CD4-positive, alpha-beta T cell treated with Interleukin-15 for 1 hour (primary cell): ENCODE results near the gene CREBL2.
"Not testable (repeated sequence)": the region's sequence is repeated elsewhere in the genome, so short reads cannot be mapped to it uniquely, and the experiment has no call there.

ENCODE experiments used
- DNase-seq: peaks from one replicate; pipeline ENCODE4 v3.0.0-alpha.2; 2020

Gene CREBL2

DNA sequence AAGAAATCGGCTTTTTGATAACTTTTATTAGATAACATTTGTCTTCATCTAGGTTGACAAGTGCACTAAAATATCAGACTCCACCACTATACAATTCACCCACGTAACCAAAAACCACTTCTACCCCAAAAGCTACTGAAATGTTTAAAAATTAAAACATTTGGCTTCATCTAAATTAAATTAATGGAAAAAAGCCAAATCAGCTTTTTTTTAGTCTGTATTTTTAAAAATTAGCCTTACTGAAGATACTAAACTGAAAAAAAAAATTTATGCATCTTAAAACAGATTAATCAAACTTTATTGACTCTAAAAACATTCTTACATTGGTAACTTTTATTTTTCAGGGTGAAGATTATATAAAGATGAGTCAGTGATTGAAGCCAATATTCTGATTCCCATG, 30.0 kb downstream of the CREBL2 start:
- no peak for DNase-seq

DNA sequence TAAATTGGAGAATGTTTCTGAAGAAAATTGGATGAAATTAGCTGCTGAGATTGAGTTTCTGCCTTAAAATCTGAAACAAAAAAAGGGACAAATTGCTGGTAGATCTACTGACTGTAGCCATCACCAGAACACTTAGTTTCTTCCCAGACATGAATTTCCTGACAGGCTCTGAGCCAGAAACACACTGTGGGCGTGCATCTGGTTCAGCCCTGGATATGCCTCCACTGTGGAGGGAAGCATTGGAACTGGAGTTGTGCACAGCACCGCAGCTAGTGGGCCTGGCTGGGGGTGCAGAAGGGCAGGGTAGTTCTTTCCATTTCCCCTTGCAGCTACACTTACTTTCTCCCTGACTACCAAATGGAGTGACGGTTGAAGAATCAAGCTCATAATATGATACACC, 31.2 kb downstream of the CREBL2 start:
- no peak for DNase-seq

GRCh38 chr12:12645485-12645884, 33.8 kb downstream of the CREBL2 start:
- peak; percentile 32 for DNase-seq

- DNase-seq, result not testable (repeated sequence)
Measured at GRCh38 chr12:12645968-12646367, 34.3 kb downstream of the CREBL2 start.

GRCh38 chr12:12646483-12647072, 34.9 kb downstream of the CREBL2 start:
- no peak for DNase-seq

- DNase-seq, result no peak
Measured at GRCh38 chr12:12648284-12648683, 36.6 kb downstream of the CREBL2 start.

- no peak for DNase-seq
Measured at GRCh38 chr12:12648951-12649650, 37.4 kb downstream of the CREBL2 start.

- DNase-seq, result no peak
Measured at GRCh38 chr12:12651752-12652151, 40.1 kb downstream of the CREBL2 start.

DNA sequence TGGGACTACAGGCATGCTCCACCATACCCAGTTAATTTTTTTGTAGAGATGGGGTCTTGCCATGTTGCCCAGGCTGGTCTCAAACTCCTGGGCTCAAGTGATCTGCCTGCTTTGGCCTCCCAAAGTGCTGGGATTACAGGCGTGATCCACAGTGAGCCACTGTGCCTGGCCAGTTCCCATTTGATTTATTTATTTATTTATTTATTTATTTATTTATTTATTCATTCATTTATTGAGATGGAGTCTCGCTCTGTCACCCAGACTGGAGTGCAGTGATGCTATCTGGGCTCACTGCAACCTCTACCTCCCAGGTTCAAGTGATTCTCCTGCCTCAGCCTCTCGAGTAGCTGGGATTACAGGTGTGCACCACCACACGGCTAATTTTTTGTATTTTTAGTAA, 41.0 kb downstream of the CREBL2 start:
- DNase-seq, result not testable (repeated sequence)

GRCh38 chr12:12653922-12654321, 42.2 kb downstream of the CREBL2 start:
- no peak for DNase-seq

GRCh38 chr12:12654691-12655460, 43.2 kb downstream of the CREBL2 start:
- no peak for DNase-seq

DNA sequence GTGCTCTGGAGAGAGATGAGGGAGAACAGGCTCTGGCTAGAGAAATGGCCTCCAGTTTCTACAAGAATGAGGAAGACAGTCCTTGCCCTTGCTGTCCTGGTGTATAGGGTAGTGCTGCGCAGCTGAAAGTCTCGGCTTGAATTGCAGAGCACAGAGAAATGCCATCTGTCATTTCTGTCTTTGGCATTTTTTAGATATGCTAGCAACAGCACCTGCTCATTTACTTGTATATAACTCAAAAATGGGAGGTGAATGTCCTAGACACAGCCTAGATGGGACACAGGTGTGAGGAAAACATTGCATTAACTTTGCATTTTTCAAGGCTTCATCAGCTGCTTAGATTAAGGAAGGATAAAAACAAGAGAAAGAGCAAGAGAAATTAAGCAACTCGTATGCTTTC, 48.5 kb downstream of the CREBL2 start:
- DNase-seq, result no peak

- DNase-seq, result no peak
Measured at GRCh38 chr12:12661086-12661856, 49.6 kb downstream of the CREBL2 start.

- DNase-seq, result no peak
Measured at GRCh38 chr12:12663644-12664294, 52.1 kb downstream of the CREBL2 start.

- DNase-seq, result no peak
Measured at GRCh38 chr12:12665194-12665593, 53.5 kb downstream of the CREBL2 start.

GRCh38 chr12:12668005-12668404, 56.3 kb downstream of the CREBL2 start:
- DNase-seq, result no peak

- no peak for DNase-seq
Measured at GRCh38 chr12:12669020-12669419, 57.3 kb downstream of the CREBL2 start.

DNA sequence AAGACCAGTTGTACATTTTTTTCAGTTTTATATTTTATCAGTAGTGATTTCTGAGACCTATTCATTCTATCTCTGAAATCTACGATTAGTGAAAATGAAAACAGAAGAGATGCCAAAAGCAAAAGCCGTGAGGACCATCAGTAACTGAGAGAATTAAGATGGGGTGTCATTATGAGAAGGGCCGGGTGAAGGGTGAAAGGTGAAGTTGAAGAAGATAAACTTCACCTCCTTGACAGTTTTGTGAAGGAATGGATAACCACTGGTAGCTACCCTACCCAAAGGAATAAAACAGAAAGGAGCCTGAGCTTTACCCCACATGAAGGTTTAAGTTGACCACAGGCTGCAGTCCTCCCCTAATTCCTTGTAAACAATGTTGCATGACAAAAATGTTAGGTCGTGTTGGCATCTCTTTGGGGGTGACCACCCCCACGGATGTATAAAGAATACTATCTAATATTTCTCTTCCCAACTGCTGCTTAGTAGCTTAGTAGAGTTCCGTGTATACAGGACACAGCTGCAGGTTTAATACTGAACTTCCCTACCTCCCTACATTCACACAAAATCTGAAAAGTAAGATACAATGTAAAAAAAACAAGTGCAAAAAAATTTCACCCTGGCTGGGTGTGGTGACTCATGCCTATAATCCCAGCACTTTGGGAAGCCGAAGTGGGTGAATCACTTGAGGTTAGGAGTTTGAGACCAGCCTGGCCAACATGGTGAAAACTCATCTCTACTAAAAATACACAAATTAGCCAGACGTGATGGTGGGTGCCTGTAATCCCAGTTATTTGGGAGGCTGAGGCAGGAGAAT, 60.4 kb downstream of the CREBL2 start:
- no peak for DNase-seq

GRCh38 chr12:12673296-12673695, 61.6 kb downstream of the CREBL2 start:
- DNase-seq, result no peak

DNA sequence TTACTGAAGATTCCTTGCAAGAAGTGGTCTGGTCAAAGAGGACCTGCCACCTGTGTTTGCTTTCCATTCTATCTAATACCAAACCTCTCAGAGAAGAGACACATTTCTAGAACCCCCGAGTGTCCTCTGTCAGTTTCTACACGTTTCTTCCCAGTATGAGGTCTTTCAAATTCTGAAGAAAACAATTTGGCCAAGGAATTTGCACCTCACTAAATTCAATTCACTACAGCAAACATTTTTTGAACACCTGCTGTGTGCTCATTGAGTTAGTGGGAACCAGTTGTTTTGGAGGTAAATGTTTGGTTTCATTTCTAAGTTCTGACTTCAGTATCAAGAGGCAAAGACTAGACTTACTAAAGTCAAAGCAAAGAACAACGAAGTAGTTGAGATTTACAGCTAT, 64.9 kb downstream of the CREBL2 start:
- DNase-seq, result no peak

DNA sequence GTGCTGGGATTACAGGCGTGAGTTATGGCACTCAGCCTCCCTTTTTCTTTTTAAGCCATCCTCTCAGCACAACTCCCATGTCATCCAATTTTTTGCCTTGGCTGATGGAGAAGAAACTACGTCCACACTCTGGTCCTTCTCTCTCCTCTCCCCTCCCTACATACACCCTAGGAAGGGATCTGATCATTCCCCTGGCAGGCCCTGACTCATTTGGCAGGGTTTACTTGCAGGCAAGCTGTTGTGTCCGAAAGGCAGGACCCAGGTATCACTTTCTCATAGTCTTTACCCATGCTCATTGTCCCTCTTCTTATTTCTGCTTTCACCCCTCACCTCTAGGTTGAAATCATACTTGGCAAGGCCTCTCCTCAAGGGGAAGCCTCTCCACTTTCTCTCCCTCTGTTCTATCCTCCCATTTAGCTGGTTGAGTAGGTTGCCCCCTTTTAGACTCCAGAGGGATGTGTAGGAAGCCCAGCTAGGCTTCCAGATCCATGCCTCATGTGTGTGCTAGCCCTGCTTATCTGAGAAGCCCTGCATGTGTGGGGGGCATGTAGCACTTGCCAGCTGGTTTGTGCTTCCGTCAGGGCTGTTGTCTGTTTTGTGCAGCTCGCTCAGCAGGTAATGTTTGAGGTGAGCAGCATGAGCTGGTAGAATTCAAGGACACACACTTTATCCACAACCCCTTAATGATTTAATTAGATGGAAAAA, 69.5 kb downstream of the CREBL2 start:
- DNase-seq, result no peak
